Measurements from ENCODE around the gene ACTMAP. TPM values are rescaled to one million over a fixed set of nuclear protein-coding genes. Genes with fewer than 3 reads are reported as not detected.
A peak's percentile ranks its signal among the peaks of the same experiment; 100 is the strongest.

ACTMAP gene
- total RNA-seq, 1 donor from 2014 or later: 25.1 TPM

- no peak for TF ChIP-seq CTCF (conservative IDR thresholded peaks at IDR 0.05)
- H3K4me3 Mint-ChIP-seq: peak overlapping the region; percentile 19
- H3K36me3 Mint-ChIP-seq (ENCODE audit: low read depth): peaks cover 5% of the 10 kb centered on the region
- no peak for DNase-seq (ENCODE audit: low read depth, low spot score)
- H3K4me1 Mint-ChIP-seq: peaks cover 29% of the 10 kb centered on the region
- no peaks in the 10 kb centered on the region for H3K9me3 Mint-ChIP-seq
- H3K27ac Mint-ChIP-seq (ENCODE audit: unreplicated experiment): no peak overlapping the region
- no peaks in the 10 kb centered on the region for H3K27me3 Mint-ChIP-seq (ENCODE audit: low read depth)
Measured at GRCh38 chr19:40723661-40724254, 26.5 kb downstream of the ACTMAP start.

- H3K27ac Mint-ChIP-seq (ENCODE audit: unreplicated experiment): peak overlapping the region; percentile 36
Measured at GRCh38 chr19:40721936-40722661, 28.2 kb downstream of the ACTMAP start.

GRCh38 chr19:40721140-40721486 is 29.2 kb downstream of the ACTMAP start:
- H3K9me3 Mint-ChIP-seq: no peaks in the 10 kb centered on the region
- DNase-seq (ENCODE audit: low read depth, low spot score): no peak
- H3K27me3 Mint-ChIP-seq (ENCODE audit: low read depth): no peaks in the 10 kb centered on the region
- H3K4me1 Mint-ChIP-seq: peaks cover 47% of the 10 kb centered on the region
- no peak overlapping the region for H3K27ac Mint-ChIP-seq (ENCODE audit: unreplicated experiment)
- no peak for TF ChIP-seq CTCF (conservative IDR thresholded peaks at IDR 0.05)
- H3K4me3 Mint-ChIP-seq: peak overlapping the region; percentile 75
- peaks cover 3% of the 10 kb centered on the region for H3K36me3 Mint-ChIP-seq (ENCODE audit: low read depth)

More at GRCh38 chr19:40721936-40722661, 28.2 kb downstream of the ACTMAP start:
- Mint-ChIP-seq H3K4me3 (peak overlapping the region; percentile 29), H3K9me3 (no peaks in the 10 kb centered on the region), H3K4me1 (peaks cover 42% of the 10 kb centered on the region), H3K36me3 (ENCODE audit: low read depth) (peaks cover 3% of the 10 kb centered on the region), H3K27me3 (ENCODE audit: low read depth) (no peaks in the 10 kb centered on the region)
- no peak for TF ChIP-seq CTCF (conservative IDR thresholded peaks at IDR 0.05)
- DNase-seq (ENCODE audit: low read depth, low spot score): no peak

GRCh38 chr19:40719414-40719894 is 30.8 kb downstream of the ACTMAP start:
- H3K4me3 Mint-ChIP-seq: peak overlapping the region; percentile 95
- no peaks in the 10 kb centered on the region for H3K9me3 Mint-ChIP-seq
- H3K27ac Mint-ChIP-seq (ENCODE audit: unreplicated experiment): no peak overlapping the region
- no peak for TF ChIP-seq CTCF (conservative IDR thresholded peaks at IDR 0.05)
- no peak for DNase-seq (ENCODE audit: low read depth, low spot score)
- H3K36me3 Mint-ChIP-seq (ENCODE audit: low read depth): peaks cover 3% of the 10 kb centered on the region
- no peaks in the 10 kb centered on the region for H3K27me3 Mint-ChIP-seq (ENCODE audit: low read depth)
- peaks cover 64% of the 10 kb centered on the region for H3K4me1 Mint-ChIP-seq

GRCh38 chr19:40718774-40719391 is 31.4 kb downstream of the ACTMAP start:
- H3K9me3 Mint-ChIP-seq: no peaks in the 10 kb centered on the region
- no peaks in the 10 kb centered on the region for H3K27me3 Mint-ChIP-seq (ENCODE audit: low read depth)
- DNase-seq (ENCODE audit: low read depth, low spot score): no peak
- no peak overlapping the region for H3K27ac Mint-ChIP-seq (ENCODE audit: unreplicated experiment)
- peak overlapping the region; percentile 95 for H3K4me3 Mint-ChIP-seq
- peaks cover 66% of the 10 kb centered on the region for H3K4me1 Mint-ChIP-seq
- H3K36me3 Mint-ChIP-seq (ENCODE audit: low read depth): peaks cover 4% of the 10 kb centered on the region
- no peak for TF ChIP-seq CTCF (conservative IDR thresholded peaks at IDR 0.05)

All from neural crest cell (in vitro differentiated cells).